H1 (cell line): Measurements from ENCODE around the gene OXTR. TPM values are rescaled to one million over a fixed set of nuclear protein-coding genes. Genes with fewer than 3 reads are reported as not detected.

Source experiments
- CTCF ChIA-PET: fragments of 300-600 bp; sonication (Branson Sonifier 250); formaldehyde crosslinking; loops from one replicate; lab custom pipeline; 2021; ENCODE audit not compliant: partially characterized antibody; lab: Charles Lee
- POLR2A ChIA-PET: fragments of 300-600 bp; sonication (Branson Sonifier 250); formaldehyde crosslinking; loops from one replicate; lab custom pipeline; 2021; ENCODE audit warnings: inconsistent platforms; ENCODE audit not compliant: partially characterized antibody; lab: Charles Lee
- DNase-seq, 2 experiments: peaks; one replicate each; pipeline versions ENCODE4 v3.0.0 to v3.0.0-alpha.2; 2010 to 2022; ENCODE audit warnings: low spot score in 2 of 2, low read depth in 1 of 2, mixed read lengths in 1 of 2
- FAIRE-seq: peaks from 2 replicates; lab custom pipeline; 2011; peaks lifted over from hg19 to GRCh38; lab: Jason Lieb, UNC
- H2AFZ ChIP-seq: 2 replicates; pipeline ENCODE4 v1.8.1; 2012; ENCODE audit warnings: low read length, inconsistent platforms
- H2AK5ac ChIP-seq: 2 replicates; pipeline ENCODE4 v1.6.1; 2013; ENCODE audit warnings: low read depth, low read length
- H2BK120ac ChIP-seq: replicated peaks from 2 replicates; pipeline ENCODE3; 2013; ENCODE audit warnings: low read depth, low read length, inconsistent platforms
- H2BK12ac ChIP-seq: 2 replicates; pipeline ENCODE4 v1.6.1; 2013; ENCODE audit warnings: low read depth, low read length
- H2BK15ac ChIP-seq: 2 replicates; pipeline ENCODE4 v1.6.1; 2013; ENCODE audit warnings: low read length
- H2BK20ac ChIP-seq: 2 replicates; pipeline ENCODE4 v1.6.1; 2013; ENCODE audit warnings: low read length
- H2BK5ac ChIP-seq: 2 replicates; pipeline ENCODE4 v1.6.1; 2013; ENCODE audit warnings: low read depth, low read length
- H3K14ac ChIP-seq: 2 replicates; pipeline ENCODE4 v1.6.1; 2013; ENCODE audit warnings: inconsistent platforms; ENCODE audit not compliant: insufficient read length
- H3K18ac ChIP-seq: 2 replicates; pipeline ENCODE4 v1.6.1; 2013; ENCODE audit warnings: low read length; ENCODE audit errors: extremely low read depth
- H3K23ac ChIP-seq: 2 replicates; pipeline ENCODE4 v1.6.1; 2013; ENCODE audit warnings: inconsistent platforms; ENCODE audit not compliant: insufficient read length
- H3K23me2 ChIP-seq: 2 replicates; pipeline ENCODE4 v1.6.1; 2013; ENCODE audit warnings: low read depth, low read length
- H3K27ac ChIP-seq: 2 replicates; pipeline ENCODE4 v1.6.1; 2011; ENCODE audit warnings: low read depth, low read length, inconsistent platforms
- H3K27me3 ChIP-seq, 4 experiments: replicated peaks in 1 of 4; 1 replicate in 1 of 4; 2 replicates in 3 of 4; pipeline versions ENCODE4 v1.6.1 to v1.8.1; 2011 to 2013; ENCODE audit warnings: low read length in 3 of 4, mild to moderate bottlenecking in 3 of 4, inconsistent platforms in 2 of 4, mixed read lengths in 2 of 4, moderate library complexity in 1 of 4; ENCODE audit not compliant: control insufficient read depth in 3 of 4, insufficient read depth in 3 of 4; ENCODE audit errors: extremely low read depth in 1 of 4
- H3K36me3 ChIP-seq, 4 experiments: 2 replicates each; pipeline versions ENCODE4 v1.6.1 to v1.8.1; 2011 to 2013; ENCODE audit warnings: mild to moderate bottlenecking in 4 of 4, low read length in 3 of 4, moderate library complexity in 2 of 4, control low read depth in 1 of 4, inconsistent platforms in 1 of 4; ENCODE audit not compliant: insufficient read depth in 4 of 4, control insufficient read depth in 2 of 4
- H3K4ac ChIP-seq: replicated peaks from 2 replicates; pipeline ENCODE3; 2013; ENCODE audit warnings: low read length, low read depth, mixed read lengths, inconsistent platforms; ENCODE audit not compliant: insufficient read length
- H3K4me1 ChIP-seq, 4 experiments: replicated peaks in 1 of 4; 1 replicate in 1 of 4; 2 replicates in 3 of 4; pipeline versions ENCODE4 v1.6.1 to v1.8.1; 2011 to 2013; ENCODE audit warnings: low read length in 3 of 4, inconsistent platforms in 2 of 4, mixed read lengths in 1 of 4; ENCODE audit not compliant: insufficient read depth in 4 of 4, control insufficient read depth in 3 of 4
- H3K4me2 ChIP-seq, 2 experiments: 2 replicates each; pipeline versions ENCODE4 v1.6.1 to v1.8.1; 2011 to 2013; ENCODE audit warnings: low read depth in 2 of 2, low read length in 2 of 2, control low read depth in 1 of 2, inconsistent platforms in 1 of 2, mild to moderate bottlenecking in 1 of 2; ENCODE audit not compliant: insufficient read depth in 1 of 2
- H3K4me3 ChIP-seq, 4 experiments: fragments of 200-600, 300-600 bp in 1 of 4; sonication (generic), shearing (Covaris generic), sonication (Bioruptor Twin) in 1 of 4; 2 replicates each; pipeline versions ENCODE4 v1.5.1 to v1.8.1; 2011 to 2016; ENCODE audit warnings: low read length in 4 of 4, low read depth in 3 of 4, control low read depth in 2 of 4, inconsistent platforms in 2 of 4, mild to moderate bottlenecking in 2 of 4, mixed read lengths in 1 of 4, moderate library complexity in 1 of 4; ENCODE audit not compliant: insufficient read depth in 2 of 4; ENCODE audit errors: extremely low read depth in 1 of 4
- H3K56ac ChIP-seq: replicated peaks from 2 replicates; pipeline ENCODE3; 2013; ENCODE audit warnings: low read depth, mild to moderate bottlenecking, mixed read lengths, low read length, inconsistent platforms; ENCODE audit not compliant: insufficient read length
- H3K79me1 ChIP-seq: 2 replicates; pipeline ENCODE4 v1.6.1; 2013; ENCODE audit warnings: low read depth, low read length, control low read depth
- H3K79me2 ChIP-seq, 2 experiments: 2 replicates each; pipeline versions ENCODE4 v1.6.1 to v1.8.1; 2012 to 2013; ENCODE audit warnings: low read length in 2 of 2, mild to moderate bottlenecking in 2 of 2, inconsistent platforms in 1 of 2; ENCODE audit not compliant: insufficient read depth in 2 of 2, control insufficient read depth in 1 of 2
- H3K9ac ChIP-seq, 4 experiments: replicated peaks in 1 of 4; 1 replicate in 1 of 4; 2 replicates in 3 of 4; pipeline versions ENCODE4 v1.6.1 to v1.8.1; 2011 to 2013; ENCODE audit warnings: low read depth in 3 of 4, low read length in 3 of 4, control low read depth in 2 of 4, mild to moderate bottlenecking in 2 of 4, moderate library complexity in 2 of 4, inconsistent platforms in 1 of 4; ENCODE audit errors: extremely low read depth in 1 of 4
- H3K9me3 ChIP-seq, 2 experiments: 2 replicates each; pipeline versions ENCODE4 v1.6.1 to v1.8.1; 2012 to 2013; ENCODE audit warnings: mild to moderate bottlenecking in 2 of 2, moderate library complexity in 2 of 2, control low read depth in 1 of 2, inconsistent platforms in 1 of 2, low read depth in 1 of 2, low read length in 1 of 2, mixed read lengths in 1 of 2; ENCODE audit not compliant: insufficient read depth in 2 of 2
- H4K20me1 ChIP-seq, 2 experiments: replicated peaks in 1 of 2; 2 replicates each; pipeline versions ENCODE3 to v1.8.1; 2011 to 2013; ENCODE audit warnings: inconsistent platforms in 2 of 2, low read length in 2 of 2, mild to moderate bottlenecking in 1 of 2; ENCODE audit not compliant: insufficient read depth in 2 of 2, control insufficient read depth in 1 of 2
- H4K5ac ChIP-seq: 2 replicates; pipeline ENCODE4 v1.6.1; 2013; ENCODE audit warnings: low read length, low read depth, mixed read lengths, inconsistent platforms; ENCODE audit not compliant: insufficient read length
- H4K8ac ChIP-seq: 2 replicates; pipeline ENCODE4 v1.8.0; 2013; ENCODE audit warnings: mild to moderate bottlenecking, moderate library complexity, low read length, inconsistent platforms; ENCODE audit not compliant: insufficient read depth; ENCODE audit errors: extremely low read depth
- H4K91ac ChIP-seq: replicated peaks from 2 replicates; pipeline ENCODE3; 2013; ENCODE audit warnings: low read length, mixed read lengths, inconsistent platforms; ENCODE audit not compliant: insufficient read length
- WGBS, 2 experiments: shearing (Covaris generic) in 1 of 2; methylation state at CpG; one replicate each; pipeline versions ENCODE4 v1.1.6 to v1.1.7; 2013 to 2015; ENCODE audit warnings: low lambda C conversion rate in 2 of 2, mixed read lengths in 2 of 2, inconsistent platforms in 1 of 2, low coverage in 1 of 2, missing lambda C conversion rate in 1 of 2; ENCODE audit not compliant: insufficient replicate concordance in 2 of 2, insufficient coverage in 1 of 2, insufficient read length in 1 of 2; ENCODE audit errors: extremely low coverage in 1 of 2, missing lambda C conversion rate in 1 of 2; 5-methylcytosine and 5-hydroxymethylcytosine counted together
- polyA plus RNA-seq, 7 experiments: library from polyadenylated mRNA; depleted of rRNA in 3 of 7; stranded (reverse) in 5 of 7; unstranded in 2 of 7; fragments of >200 nt in 5 of 7; fragments of 200-250 nt in 2 of 7; gene quantifications; 1 replicate in 5 of 7; 2 replicates in 1 of 7; 4 replicates in 1 of 7; pipeline versions ENCODE4 v1.2.1 to v1.2.3, GENCODE V29; 2011 to 2013; ENCODE audit warnings: missing spikeins in 2 of 7, mixed read lengths in 2 of 7
- total RNA-seq: library from RNA; stranded (reverse); fragmentation: NEBNext Ultra II Directional; extraction: Animal tissue kit (Norgen Biotek cat#: 25700); gene quantifications from 2 replicates; pipeline ENCODE4 v1.2.1, GENCODE V29; 2021

Gene OXTR
- total and polyA plus RNA-seq, 2 of the 8 experiments (the other 6 are each of a cell fraction or from before 2014, with no cell fraction given), result 0.77 to 2.3 TPM

- H3K27me3 ChIP-seq, result peaks cover 0 to 2% (median 0%) of the 10 kb centered on the region in 4 experiments; a peak in 2 of 7 replicates
- POLR2A ChIA-PET, result interaction anchor here (1.2 kb wide), 1 partner anchor 11 kb away, joined by 4 read pairs; no protein-coding TSS in a partner anchor
- 93% methylated on average over 3 of the region's 3 CpGs; no CpG with 5 or more reads in 1 of the 2 experiments for WGBS, 2 experiments
Observed at GRCh38 chr3:8730656-8731055, 38.8 kb downstream of the OXTR start.

More at GRCh38 chr3:8730656-8731055, 38.8 kb downstream of the OXTR start:
- Histone ChIP-seq H4K20me1 (no peaks in the 10 kb centered on the region), H2BK12ac (no peak overlapping the region), H4K8ac (no peak overlapping the region), H2AFZ (no peak overlapping the region), H3K79me1 (no peaks in the 10 kb centered on the region), H3K56ac (no peak overlapping the region), H3K23ac (no peak overlapping the region), H3K14ac (no peak overlapping the region), H3K18ac (no peak overlapping the region), H2BK20ac (no peak overlapping the region), H2AK5ac (no peak overlapping the region), H4K91ac (no peak overlapping the region), H3K4me3 (no peak overlapping the region), H4K5ac (no peak overlapping the region), H3K4me1 (peaks cover 0 to 7% (median 3%) of the 10 kb centered on the region in 4 experiments; a peak in 4 of 7 replicates), H3K4ac (no peak overlapping the region), H3K36me3 (no peaks in the 10 kb centered on the region), H2BK15ac (no peak overlapping the region), H3K4me2 (no peak overlapping the region), H3K9ac (no peak overlapping the region), H2BK120ac (no peak overlapping the region), H3K9me3 (no peaks in the 10 kb centered on the region), H2BK5ac (no peak overlapping the region), H3K27ac (no peak overlapping the region), H3K23me2 (no peaks in the 10 kb centered on the region), H3K79me2 (no peaks in the 10 kb centered on the region)
- FAIRE-seq, result no peak
- CTCF ChIA-PET, result interaction anchor here (2.7 to 6.5 kb wide), 4 partner anchors 10 to 39 kb away, joined by 14 to 37 read pairs (median 16); partner anchors contain the start of gene OXTR
- no peak for DNase-seq
